G401 (cell line): Measurements from ENCODE around the gene SLC34A3. TPM values are rescaled to one million over a fixed set of nuclear protein-coding genes. Genes with fewer than 3 reads are reported as not detected.

Source experiments
- DNase-seq: peaks from one replicate; pipeline ENCODE4 v3.0.0-alpha.2; 2015; ENCODE audit warnings: low spot score
- in situ Hi-C: cut with HindIII; loops from 2 replicates; pipeline ENCODE4 v1.10.0; 2016; ENCODE audit warnings: low sequenced_read_pairs, mixed read lengths
- total RNA-seq: library from RNA; depleted of rRNA; stranded (reverse); fragments of >200 nt; shearing (Covaris generic); gene quantifications from 2 replicates; pipeline ENCODE4 v1.2.3, GENCODE V29; 2014

The SLC34A3 gene
- total RNA-seq, 1 experiment from 2014 or later = not detected

DNA sequence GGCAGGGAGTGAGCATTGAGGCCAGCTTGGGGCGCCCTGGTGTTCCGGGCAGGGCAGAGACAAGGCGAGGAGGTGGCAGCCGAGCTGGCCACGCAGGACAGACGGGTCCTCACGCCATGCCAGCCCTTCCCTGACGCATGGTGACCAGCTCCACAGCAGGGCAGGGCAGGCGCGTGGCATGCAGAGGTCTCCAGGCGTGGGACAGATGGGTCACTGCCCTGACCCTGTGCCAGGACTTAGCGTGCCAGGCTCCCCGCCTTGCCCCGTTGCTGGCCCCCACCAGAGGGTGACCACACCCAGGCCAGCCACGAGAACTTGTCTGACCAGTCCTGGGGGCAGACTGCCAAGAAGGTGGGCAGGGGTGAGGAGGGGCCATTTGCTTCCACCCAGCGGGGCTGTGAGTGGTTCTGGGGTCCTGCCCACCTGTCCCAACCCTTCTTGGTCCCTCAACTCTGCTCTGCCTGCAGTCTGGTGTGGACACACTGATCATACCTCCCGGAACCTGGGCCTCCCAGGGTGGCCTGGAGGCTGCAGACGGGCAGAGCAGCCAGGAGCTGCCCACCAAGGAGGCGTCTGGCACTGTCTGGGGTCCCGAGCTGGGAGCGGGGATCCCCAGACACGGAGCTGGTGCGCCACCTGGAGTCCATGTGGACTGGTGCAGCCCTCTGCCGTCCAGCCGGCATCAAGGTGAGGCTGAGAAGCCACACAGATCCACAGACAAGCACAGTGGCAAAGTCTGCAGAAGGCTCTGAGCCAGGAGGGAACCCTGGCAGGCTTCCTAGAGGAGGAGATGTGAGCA, 3.4 kb upstream of the SLC34A3 start, which contains the start of gene RNF224:
Gene RNF224 (plus strand): TSS at position 449 of the 799 bp plus-strand sequence. CDS start 834 bp downstream, outside the sequence.
- DNase-seq = peak; percentile 79
- in situ Hi-C loops = no loop called here

- no peak for DNase-seq
- in situ Hi-C loops = no loop called here
These were observed 2.7 kb upstream of the SLC34A3 start for GRCh38 chr9:137227853-137228505.

- in situ Hi-C loops = no loop called here
- DNase-seq = no peak
These were observed 2.2 kb upstream of the SLC34A3 start for GRCh38 chr9:137228506-137228967.

- in situ Hi-C loops = no loop called here
- no peak for DNase-seq
These were observed 1.5 kb upstream of the SLC34A3 start for GRCh38 chr9:137228968-137229896.

DNA sequence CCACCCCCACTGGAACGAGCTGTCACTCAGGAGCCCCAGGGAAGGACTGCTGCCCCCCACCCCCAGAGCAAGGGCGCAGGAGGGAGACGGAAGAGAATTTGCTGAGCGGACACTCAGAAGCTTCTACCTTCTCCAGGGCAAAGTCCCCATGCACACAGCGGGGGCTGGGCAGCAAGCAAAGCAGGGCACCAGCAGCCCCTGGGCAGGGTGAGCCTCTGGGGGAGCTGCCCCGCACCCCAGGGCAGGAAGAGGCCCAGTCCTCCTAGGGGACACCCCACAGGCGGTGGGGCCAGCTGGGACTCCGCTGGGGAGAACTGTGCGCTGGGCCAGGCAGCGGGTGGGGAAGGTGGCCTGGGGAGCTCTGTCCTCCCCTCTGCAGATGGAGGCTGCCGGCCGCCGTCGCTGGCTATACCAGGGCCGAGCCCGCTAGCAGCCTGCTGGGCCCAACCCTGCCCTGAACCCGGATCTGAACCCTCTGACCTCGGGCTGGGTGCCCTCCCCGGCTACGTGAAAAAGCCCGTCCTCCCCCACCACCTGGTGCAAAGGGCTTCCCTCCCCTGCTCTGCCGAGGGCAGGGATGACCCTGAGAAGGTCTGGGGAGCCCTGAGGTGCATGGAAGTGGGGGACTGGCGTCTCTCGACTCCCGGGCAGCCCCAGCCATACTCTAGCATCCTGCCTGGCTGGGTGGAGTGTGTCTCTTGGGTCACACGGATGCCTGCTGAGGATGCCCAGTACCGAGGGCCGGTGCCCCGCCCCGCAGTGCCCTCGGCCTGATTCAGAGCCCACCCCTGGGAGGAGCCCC, 597 bp upstream of the SLC34A3 start:
- no peak for DNase-seq
- in situ Hi-C loops = no loop called here

- in situ Hi-C loops = no loop called here
- no peak for DNase-seq
These were observed 805 bp downstream of the SLC34A3 start for GRCh38 chr9:137231372-137232039.

- in situ Hi-C loops = no loop called here
- no peak for DNase-seq
These were observed 1.4 kb downstream of the SLC34A3 start for GRCh38 chr9:137232101-137232500.

- in situ Hi-C loops = no loop called here
- DNase-seq = no peak
These were observed 1.8 kb downstream of the SLC34A3 start for GRCh38 chr9:137232510-137232909.

GRCh38 chr9:137233143-137233980, 2.7 kb downstream of the SLC34A3 start:
- in situ Hi-C loops = no loop called here
- DNase-seq = no peak

GRCh38 chr9:137234055-137234697, 3.5 kb downstream of the SLC34A3 start:
- in situ Hi-C loops = no loop called here
- no peak for DNase-seq

DNA sequence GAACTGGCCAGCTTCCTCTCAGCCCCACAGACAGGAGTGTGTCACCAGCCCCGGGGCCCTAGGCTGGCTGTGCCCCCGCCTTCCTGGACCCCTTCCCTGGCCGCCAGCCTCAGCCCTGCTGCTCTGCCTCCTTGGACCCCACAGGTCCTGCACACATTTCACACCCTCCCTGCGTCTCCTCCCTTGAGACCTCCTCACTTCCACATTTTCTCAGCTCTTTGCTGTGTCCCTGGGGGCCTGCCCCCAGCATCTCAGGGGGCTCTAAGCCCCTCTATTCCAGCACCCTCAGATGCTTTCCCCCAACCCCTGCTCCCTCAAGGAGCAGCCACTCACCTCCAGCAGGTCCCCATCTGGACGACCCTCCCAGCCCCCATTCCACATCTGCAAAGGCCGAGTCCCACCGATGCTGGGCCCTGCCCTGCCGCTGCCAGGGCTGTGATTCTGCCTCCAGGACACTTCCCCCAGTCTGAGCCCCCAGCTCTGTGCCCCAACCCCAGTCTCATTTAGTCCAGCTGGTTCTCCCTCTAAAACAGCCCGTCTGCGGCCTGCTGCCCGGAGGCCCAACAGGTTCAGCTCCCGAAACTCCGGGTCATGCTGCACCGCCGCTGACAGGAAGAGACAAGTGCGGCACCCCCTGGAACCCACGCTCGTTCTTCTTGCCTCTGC, 4.2 kb downstream of the SLC34A3 start:
- no peak for DNase-seq
- in situ Hi-C loops = no loop called here

GRCh38 chr9:137235424-137236237, 4.9 kb downstream of the SLC34A3 start:
- in situ Hi-C loops = no loop called here
- DNase-seq = no peak

DNA sequence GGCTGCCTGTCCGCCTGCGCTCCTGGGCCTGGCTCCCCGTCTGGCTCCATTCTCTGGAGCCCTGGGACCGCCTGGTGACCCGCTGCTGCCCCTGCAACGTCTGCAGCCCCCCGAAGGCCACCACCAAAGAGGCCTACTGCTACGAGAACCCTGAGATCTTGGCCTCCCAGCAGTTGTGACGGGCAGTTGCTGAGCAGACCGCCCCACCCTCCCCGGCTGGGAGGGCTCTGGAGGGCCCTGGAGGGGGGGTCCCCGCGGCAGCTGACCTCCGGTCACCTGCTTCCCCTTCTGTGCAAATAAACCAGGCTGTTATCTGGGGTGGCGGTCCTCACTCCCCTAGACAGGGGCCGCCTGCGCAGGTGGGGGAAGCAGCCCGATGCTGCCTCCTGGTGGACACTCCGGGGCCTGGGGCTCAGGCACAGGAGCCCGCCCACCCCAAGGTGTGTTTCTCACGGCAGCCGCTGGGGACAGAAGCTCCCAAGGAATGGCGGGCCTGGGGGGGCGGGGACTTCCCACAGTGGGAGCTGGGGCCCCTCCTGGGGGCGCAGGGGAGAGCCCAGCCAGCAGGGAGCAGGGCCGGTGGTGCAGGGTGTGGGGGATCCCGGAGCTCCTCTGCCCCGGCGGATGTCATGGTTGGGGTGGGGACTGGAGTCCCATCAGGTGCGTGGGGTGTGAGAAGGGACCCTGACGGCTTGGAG, 5.7 kb downstream of the SLC34A3 start:
- DNase-seq = peak; percentile 73
- in situ Hi-C loops = no loop called here

DNA sequence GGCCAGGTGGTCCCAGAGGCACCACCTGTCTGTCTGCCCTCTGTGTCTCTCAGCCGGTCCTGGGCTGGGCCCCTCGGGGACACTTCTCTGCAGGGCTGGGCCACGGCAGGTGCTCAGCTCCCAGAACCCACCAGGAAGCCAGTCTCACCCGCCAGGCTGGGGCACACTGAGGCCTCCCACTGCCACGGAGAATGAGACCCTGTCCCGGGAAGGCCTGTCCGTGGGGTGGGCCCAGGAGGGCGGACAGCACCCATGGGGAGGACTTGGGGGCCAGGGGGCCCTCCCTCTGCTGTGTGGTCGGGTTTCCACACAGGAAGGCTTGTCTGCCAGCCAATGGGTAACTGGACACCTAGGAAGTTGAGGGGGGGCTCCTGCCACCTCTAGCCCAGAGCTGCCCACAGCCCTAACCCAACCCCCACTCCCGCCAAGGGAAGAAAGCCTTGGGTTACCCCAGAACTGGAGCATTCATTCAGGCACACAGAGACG, 6.3 kb downstream of the SLC34A3 start:
- in situ Hi-C loops = no loop called here
- DNase-seq = no peak
